ENCODE measurements around the gene LRRC47. TPM values are rescaled to one million over a fixed set of nuclear protein-coding genes. Genes with fewer than 3 reads are reported as not detected.

LRRC47 gene
- total and polyA plus RNA-seq, 4 experiments from 2014 or later = 19.0 to 58.0 (median 47.1) TPM

GRCh38 chr1:3770047-3770765 is 26.1 kb downstream of the LRRC47 start:
- Mint-ChIP-seq H3K4me1 (peaks cover 2 to 17% (median 6%) of the 10 kb centered on the region in 4 donors), H3K27ac (no peak overlapping the region), H3K9me3 (no peaks in the 10 kb centered on the region), H3K27me3 (peaks cover 0 to 10% of the 10 kb centered on the region in 2 donors), H3K4me3 (peak overlapping the region in 6 of 8 donors; percentile 17 to 55 (median 44)), H3K36me3 (no peaks in the 10 kb centered on the region)
- Histone ChIP-seq H3K9me3 (ENCODE audit: control insufficient read depth in 1 of 2, low read length in 2 of 2) (no peaks in the 10 kb centered on the region), H3K4me1 (ENCODE audit: insufficient read depth, low read length) (peaks cover 19% of the 10 kb centered on the region), H3K36me3 (ENCODE audit: insufficient read depth, low read length) (no peaks in the 10 kb centered on the region), H3K27me3 (ENCODE audit: insufficient read depth, low read length) (no peaks in the 10 kb centered on the region), H3K27ac (ENCODE audit: low read depth, low read length) (no peak overlapping the region), H3K4me3 (ENCODE audit: low read length in 2 of 2) (no peak overlapping the region)
- intact Hi-C loops (cut with micrococcal nuclease) = no loop called here
- CTCF ChIA-PET (ENCODE audit: partially characterized antibody) = no interaction called here
- no peak for DNase-seq
- POLR2A ChIA-PET (ENCODE audit: partially characterized antibody) = no interaction called here

- Histone ChIP-seq H3K27me3 (ENCODE audit: insufficient read depth, low read length) (no peaks in the 10 kb centered on the region), H3K36me3 (ENCODE audit: insufficient read depth, low read length) (no peaks in the 10 kb centered on the region), H3K4me3 (ENCODE audit: low read length in 2 of 2) (no peak overlapping the region), H3K27ac (ENCODE audit: low read depth, low read length) (no peak overlapping the region), H3K4me1 (ENCODE audit: insufficient read depth, low read length) (peaks cover 16% of the 10 kb centered on the region), H3K9me3 (ENCODE audit: control insufficient read depth in 1 of 2, low read length in 2 of 2) (no peaks in the 10 kb centered on the region)
- POLR2A ChIA-PET (ENCODE audit: partially characterized antibody) = no interaction called here
- no peaks in the 10 kb centered on the region for H3K36me3 Mint-ChIP-seq
- intact Hi-C loops (cut with micrococcal nuclease) = no loop called here
- H3K9me3 Mint-ChIP-seq = no peaks in the 10 kb centered on the region
- peaks cover 4 to 14% of the 10 kb centered on the region in 2 donors for H3K27me3 Mint-ChIP-seq
- peaks cover 2 to 13% (median 6%) of the 10 kb centered on the region in 4 donors for H3K4me1 Mint-ChIP-seq
- no peak overlapping the region for H3K4me3 Mint-ChIP-seq
- CTCF ChIA-PET (ENCODE audit: partially characterized antibody) = interaction anchor here (1.1 to 1.2 kb wide), 2 partner anchors 12 to 44 kb away, joined by 3 to 4 read pairs; no protein-coding TSS in a partner anchor
- no peak for DNase-seq
- H3K27ac Mint-ChIP-seq = no peak overlapping the region
Measured at GRCh38 chr1:3768811-3769390, 27.4 kb downstream of the LRRC47 start.

- intact Hi-C loops (cut with micrococcal nuclease) = no loop called here
- Histone ChIP-seq H3K27ac (ENCODE audit: low read depth, low read length) (no peak overlapping the region), H3K4me1 (ENCODE audit: insufficient read depth, low read length) (peaks cover 9% of the 10 kb centered on the region), H3K9me3 (ENCODE audit: control insufficient read depth in 1 of 2, low read length in 2 of 2) (no peaks in the 10 kb centered on the region), H3K4me3 (ENCODE audit: low read length in 2 of 2) (no peak overlapping the region), H3K36me3 (ENCODE audit: insufficient read depth, low read length) (no peaks in the 10 kb centered on the region), H3K27me3 (ENCODE audit: insufficient read depth, low read length) (no peaks in the 10 kb centered on the region)
- CTCF ChIA-PET (ENCODE audit: partially characterized antibody) = no interaction called here
- Mint-ChIP-seq H3K9me3 (no peaks in the 10 kb centered on the region), H3K27me3 (peaks cover 4 to 14% of the 10 kb centered on the region in 2 donors), H3K4me3 (no peak overlapping the region), H3K36me3 (no peaks in the 10 kb centered on the region), H3K27ac (no peak overlapping the region), H3K4me1 (peaks cover 2 to 10% (median 6%) of the 10 kb centered on the region in 4 donors)
- POLR2A ChIA-PET (ENCODE audit: partially characterized antibody) = interaction anchor here (0.6 kb wide), 1 partner anchor 20 kb away, joined by 3 read pairs; no protein-coding TSS in a partner anchor
- DNase-seq = no peak
Measured at GRCh38 chr1:3767328-3767925, 28.9 kb downstream of the LRRC47 start.

- no peak overlapping the region for H3K27ac ChIP-seq (ENCODE audit: low read depth, low read length)
- Mint-ChIP-seq H3K27me3 (peaks cover 18 to 22% of the 10 kb centered on the region in 2 donors), H3K27ac (no peak overlapping the region), H3K36me3 (no peaks in the 10 kb centered on the region), H3K4me1 (no peaks in the 10 kb centered on the region), H3K9me3 (peaks cover 0 to 3% (median 0%) of the 10 kb centered on the region in 8 donors), H3K4me3 (no peak overlapping the region)
- no peaks in the 10 kb centered on the region for H3K36me3 ChIP-seq (ENCODE audit: insufficient read depth, low read length)
- intact Hi-C loops (cut with micrococcal nuclease) = no loop called here
- ChIA-PET CTCF (ENCODE audit: partially characterized antibody) (no interaction called here), POLR2A (ENCODE audit: partially characterized antibody) (no interaction called here)
- H3K4me3 ChIP-seq (ENCODE audit: low read length in 2 of 2) = no peak overlapping the region
- H3K27me3 ChIP-seq (ENCODE audit: insufficient read depth, low read length) = no peaks in the 10 kb centered on the region
- DNase-seq = no peak
- H3K9me3 ChIP-seq (ENCODE audit: control insufficient read depth in 1 of 2, low read length in 2 of 2) = no peaks in the 10 kb centered on the region
- no peaks in the 10 kb centered on the region for H3K4me1 ChIP-seq (ENCODE audit: insufficient read depth, low read length)
Measured at GRCh38 chr1:3763351-3764125, 32.8 kb downstream of the LRRC47 start.

GRCh38 chr1:3762873-3763228 is 33.4 kb downstream of the LRRC47 start:
- intact Hi-C loops (cut with micrococcal nuclease) = no loop called here
- Mint-ChIP-seq H3K27me3 (peaks cover 19 to 22% of the 10 kb centered on the region in 2 donors), H3K4me3 (no peak overlapping the region), H3K36me3 (no peaks in the 10 kb centered on the region), H3K27ac (no peak overlapping the region), H3K4me1 (no peaks in the 10 kb centered on the region), H3K9me3 (peaks cover 0 to 3% (median 0%) of the 10 kb centered on the region in 8 donors)
- ChIA-PET POLR2A (ENCODE audit: partially characterized antibody) (no interaction called here), CTCF (ENCODE audit: partially characterized antibody) (no interaction called here)
- Histone ChIP-seq H3K4me1 (ENCODE audit: insufficient read depth, low read length) (no peaks in the 10 kb centered on the region), H3K27me3 (ENCODE audit: insufficient read depth, low read length) (no peaks in the 10 kb centered on the region), H3K36me3 (ENCODE audit: insufficient read depth, low read length) (no peaks in the 10 kb centered on the region), H3K9me3 (ENCODE audit: control insufficient read depth in 1 of 2, low read length in 2 of 2) (no peaks in the 10 kb centered on the region), H3K4me3 (ENCODE audit: low read length in 2 of 2) (no peak overlapping the region), H3K27ac (ENCODE audit: low read depth, low read length) (no peak overlapping the region)
- DNase-seq = no peak

GRCh38 chr1:3762151-3762872 is 34.0 kb downstream of the LRRC47 start:
- Mint-ChIP-seq H3K9me3 (peaks cover 0 to 3% (median 0%) of the 10 kb centered on the region in 8 donors), H3K36me3 (no peaks in the 10 kb centered on the region), H3K4me1 (no peaks in the 10 kb centered on the region), H3K27me3 (peaks cover 18 to 19% of the 10 kb centered on the region in 2 donors), H3K27ac (no peak overlapping the region), H3K4me3 (no peak overlapping the region)
- Histone ChIP-seq H3K36me3 (ENCODE audit: insufficient read depth, low read length) (no peaks in the 10 kb centered on the region), H3K9me3 (ENCODE audit: control insufficient read depth in 1 of 2, low read length in 2 of 2) (no peaks in the 10 kb centered on the region), H3K27me3 (ENCODE audit: insufficient read depth, low read length) (no peaks in the 10 kb centered on the region), H3K4me1 (ENCODE audit: insufficient read depth, low read length) (no peaks in the 10 kb centered on the region), H3K27ac (ENCODE audit: low read depth, low read length) (no peak overlapping the region), H3K4me3 (ENCODE audit: low read length in 2 of 2) (no peak overlapping the region)
- DNase-seq = no peak
- POLR2A ChIA-PET (ENCODE audit: partially characterized antibody) = no interaction called here
- CTCF ChIA-PET (ENCODE audit: partially characterized antibody) = no interaction called here
- intact Hi-C loops (cut with micrococcal nuclease) = no loop called here

Measured in CD4-positive, alpha-beta memory T cell (primary cell).